Sigmoid colon (tissue), 7 donors: ENCODE measurements around the gene SAMD11. TPM values are rescaled to one million over a fixed set of nuclear protein-coding genes. Genes with fewer than 3 reads are reported as not detected.

ENCODE experiments used
- DNase-seq: peaks from one replicate; pipeline ENCODE4 v3.0.0-alpha.2; 2019
- H3K27ac ChIP-seq, 4 donors: fragments of 200-600 bp; sonication (generic); one replicate each; pipeline ENCODE4 v1.5.1; 2016 to 2019; ENCODE audit warnings: mild to moderate bottlenecking in 1 of 4
- H3K27me3 ChIP-seq, 3 donors: fragments of 200-600 bp; sonication (generic); one replicate each; pipeline ENCODE4 v1.5.1; 2019; ENCODE audit warnings: mild to moderate bottlenecking in 1 of 3
- H3K36me3 ChIP-seq, 4 donors: fragments of 200-600 bp; sonication (generic); one replicate each; pipeline ENCODE4 v1.5.1; 2016 to 2019
- H3K4me1 ChIP-seq, 4 donors: fragments of 200-600 bp; sonication (generic); one replicate each; pipeline ENCODE4 v1.5.1; 2017 to 2019
- H3K4me3 ChIP-seq, 4 donors: fragments of 200-600 bp; sonication (generic); one replicate each; pipeline ENCODE4 v1.5.1; 2017 to 2019; ENCODE audit warnings: mild to moderate bottlenecking in 2 of 4, moderate library complexity in 1 of 4
- H3K9me3 ChIP-seq, 4 donors: fragments of 200-600 bp in 3 of 4; sonication (generic) in 3 of 4; one replicate each; pipeline versions ENCODE4 v1.5.1 to v1.6.1; 2013 to 2019
- EP300 ChIP-seq, 4 donors: sonication (generic); formaldehyde crosslinking; IDR thresholded peaks; one replicate each; pipeline ENCODE4 v1.6.1; 2017; ENCODE audit warnings: antibody characterized with exemption in 4 of 4
- POLR2A ChIP-seq, 2 donors: fragments of 450-650 bp; IDR thresholded peaks; one replicate each; pipeline ENCODE4 v1.6.1; 2016; ENCODE audit warnings: antibody characterized with exemption in 2 of 2, mild to moderate bottlenecking in 2 of 2, moderate library complexity in 2 of 2
- POLR2AphosphoS5 ChIP-seq, 4 donors: sonication (generic); formaldehyde crosslinking; IDR thresholded peaks; one replicate each; pipeline ENCODE4 v1.6.1; 2017; ENCODE audit warnings: antibody characterized with exemption in 4 of 4
- WGBS, 2 donors: extraction: QIAGEN DNeasy Blood & Tissue Kit; methylation state at CpG; one replicate each; pipeline ENCODE4 v1.1.7; 2013; 5-methylcytosine and 5-hydroxymethylcytosine counted together
- intact Hi-C: fragments of 100-400 bp; cut with DNase I; formaldehyde crosslinking; loops from one replicate; pipeline ENCODE4 v1.15.1; 2023
- polyA plus RNA-seq, 3 donors: library from polyadenylated mRNA; stranded (reverse); fragments of 200-250 nt; gene quantifications; one replicate each; pipeline ENCODE4 v1.2.3, GENCODE V29; 2013
- total RNA-seq, 4 donors: library from RNA; depleted of rRNA; stranded (reverse); fragments of >200 nt; gene quantifications; one replicate each; pipeline ENCODE4 v1.1.0, GENCODE V29; 2016
- TF ChIP-seq, protein P1 (sequence below), 4 experiments: fragments of 450-650 bp in 3 of 4; fragments of 200-600 bp in 1 of 4; IDR thresholded peaks; one replicate each; pipeline ENCODE4 v1.5.1; 2016 to 2019; ENCODE audit warnings: antibody characterized with exemption in 4 of 4, mild to moderate bottlenecking in 3 of 4, moderate library complexity in 2 of 4
- donor health status: healthy with polysubstance abuse.
- donor health status: Bipolar disorder and iron deficiency.
- donor health status: healthy.

SAMD11 gene
- total and polyA plus RNA-seq, 7 donors = 0.60 to 4.9 (median 4.2) TPM

DNA sequence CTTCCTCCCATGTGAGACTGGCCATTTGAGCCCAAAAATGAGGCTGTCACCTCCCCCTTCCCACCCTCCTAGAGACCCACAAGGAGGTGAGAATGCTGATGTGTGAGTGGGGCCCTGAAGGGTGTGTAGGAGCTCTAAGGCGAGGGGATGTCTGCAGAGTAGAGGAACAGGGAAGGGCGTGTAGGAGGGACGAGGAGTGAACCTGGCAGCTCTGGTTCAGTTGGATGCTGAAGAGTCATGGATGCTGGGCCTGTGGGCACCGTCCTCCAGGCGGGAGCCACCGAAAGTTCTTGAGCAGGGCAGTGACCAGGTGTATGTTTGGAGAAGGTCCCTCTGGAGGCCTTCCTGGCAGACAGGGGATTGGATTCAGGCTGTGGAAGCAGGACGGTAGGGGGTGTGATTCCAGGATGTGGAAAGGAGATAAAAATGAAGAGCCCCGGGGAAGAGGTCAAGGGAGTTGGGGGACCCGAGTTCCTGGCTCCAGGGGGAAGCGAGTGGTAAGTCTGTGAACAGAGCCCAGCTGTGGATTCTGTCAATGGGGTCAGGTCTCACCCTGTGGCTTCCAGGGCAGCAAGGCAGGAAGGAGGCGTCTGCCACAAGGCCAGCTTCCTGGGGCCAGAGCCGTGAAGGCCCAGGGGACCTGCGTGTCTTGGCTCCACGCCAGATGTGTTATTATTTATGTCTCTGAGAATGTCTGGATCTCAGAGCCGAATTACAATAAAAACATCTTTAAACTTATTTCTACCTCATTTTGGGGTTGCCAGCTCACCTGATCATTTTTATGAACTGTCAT is 7.9 kb downstream of the SAMD11 start:
- intact Hi-C loops = no loop called here
- no peak overlapping the region for H3K4me3 ChIP-seq
- peaks cover 17 to 69% (median 44%) of the 10 kb centered on the region in 3 donors for H3K27me3 ChIP-seq
- WGBS, 2 donors = 26 to 55% methylated on average over 15 of the region's 15 CpGs
- H3K27ac ChIP-seq = no peak overlapping the region
- peaks cover 0 to 10% (median 9%) of the 10 kb centered on the region in 4 donors for H3K4me1 ChIP-seq
- H3K9me3 ChIP-seq = no peaks in the 10 kb centered on the region
- no peaks in the 10 kb centered on the region for H3K36me3 ChIP-seq
- TF ChIP-seq, protein P1, sequence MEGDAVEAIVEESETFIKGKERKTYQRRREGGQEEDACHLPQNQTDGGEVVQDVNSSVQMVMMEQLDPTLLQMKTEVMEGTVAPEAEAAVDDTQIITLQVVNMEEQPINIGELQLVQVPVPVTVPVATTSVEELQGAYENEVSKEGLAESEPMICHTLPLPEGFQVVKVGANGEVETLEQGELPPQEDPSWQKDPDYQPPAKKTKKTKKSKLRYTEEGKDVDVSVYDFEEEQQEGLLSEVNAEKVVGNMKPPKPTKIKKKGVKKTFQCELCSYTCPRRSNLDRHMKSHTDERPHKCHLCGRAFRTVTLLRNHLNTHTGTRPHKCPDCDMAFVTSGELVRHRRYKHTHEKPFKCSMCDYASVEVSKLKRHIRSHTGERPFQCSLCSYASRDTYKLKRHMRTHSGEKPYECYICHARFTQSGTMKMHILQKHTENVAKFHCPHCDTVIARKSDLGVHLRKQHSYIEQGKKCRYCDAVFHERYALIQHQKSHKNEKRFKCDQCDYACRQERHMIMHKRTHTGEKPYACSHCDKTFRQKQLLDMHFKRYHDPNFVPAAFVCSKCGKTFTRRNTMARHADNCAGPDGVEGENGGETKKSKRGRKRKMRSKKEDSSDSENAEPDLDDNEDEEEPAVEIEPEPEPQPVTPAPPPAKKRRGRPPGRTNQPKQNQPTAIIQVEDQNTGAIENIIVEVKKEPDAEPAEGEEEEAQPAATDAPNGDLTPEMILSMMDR (IDR thresholded peaks at IDR 0.05) = no peak
- TF ChIP-seq POLR2A (IDR thresholded peaks at IDR 0.05) (no peak), EP300 (IDR thresholded peaks at IDR 0.05) (no peak), POLR2AphosphoS5 (IDR thresholded peaks at IDR 0.05) (no peak)
- DNase-seq = no peak

DNA sequence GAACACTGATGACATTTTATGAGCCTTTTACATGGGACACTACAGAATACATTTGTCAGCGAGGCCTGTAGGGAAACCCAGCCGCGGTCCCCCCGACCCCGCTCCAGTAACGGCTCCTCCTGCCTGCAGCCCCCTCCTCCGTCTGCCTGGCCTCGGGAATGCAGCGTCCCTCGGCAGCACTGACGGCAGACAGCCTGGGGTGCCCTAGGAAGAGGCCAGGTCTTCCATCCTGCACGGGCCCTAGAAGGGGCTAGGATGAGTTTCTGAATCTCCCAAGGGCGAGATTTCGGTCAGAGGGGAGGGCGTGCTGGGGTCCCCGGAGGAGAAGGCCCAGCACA is 8.4 kb downstream of the SAMD11 start:
- no peak for TF ChIP-seq EP300 (IDR thresholded peaks at IDR 0.05)
- TF ChIP-seq, protein P1 (IDR thresholded peaks at IDR 0.05) = no peak
- no peak for TF ChIP-seq POLR2A (IDR thresholded peaks at IDR 0.05)
- no peak for TF ChIP-seq POLR2AphosphoS5 (IDR thresholded peaks at IDR 0.05)
- intact Hi-C loops = no loop called here
- H3K4me1 ChIP-seq = peaks cover 0 to 10% (median 9%) of the 10 kb centered on the region in 4 donors
- H3K9me3 ChIP-seq = no peaks in the 10 kb centered on the region
- H3K27me3 ChIP-seq = peaks cover 15 to 69% (median 44%) of the 10 kb centered on the region in 3 donors
- no peaks in the 10 kb centered on the region for H3K36me3 ChIP-seq
- no peak for DNase-seq
- 50 to 75% methylated on average over 16 of the region's 16 CpGs for WGBS, 2 donors
- no peak overlapping the region for H3K27ac ChIP-seq
- no peak overlapping the region for H3K4me3 ChIP-seq

DNA sequence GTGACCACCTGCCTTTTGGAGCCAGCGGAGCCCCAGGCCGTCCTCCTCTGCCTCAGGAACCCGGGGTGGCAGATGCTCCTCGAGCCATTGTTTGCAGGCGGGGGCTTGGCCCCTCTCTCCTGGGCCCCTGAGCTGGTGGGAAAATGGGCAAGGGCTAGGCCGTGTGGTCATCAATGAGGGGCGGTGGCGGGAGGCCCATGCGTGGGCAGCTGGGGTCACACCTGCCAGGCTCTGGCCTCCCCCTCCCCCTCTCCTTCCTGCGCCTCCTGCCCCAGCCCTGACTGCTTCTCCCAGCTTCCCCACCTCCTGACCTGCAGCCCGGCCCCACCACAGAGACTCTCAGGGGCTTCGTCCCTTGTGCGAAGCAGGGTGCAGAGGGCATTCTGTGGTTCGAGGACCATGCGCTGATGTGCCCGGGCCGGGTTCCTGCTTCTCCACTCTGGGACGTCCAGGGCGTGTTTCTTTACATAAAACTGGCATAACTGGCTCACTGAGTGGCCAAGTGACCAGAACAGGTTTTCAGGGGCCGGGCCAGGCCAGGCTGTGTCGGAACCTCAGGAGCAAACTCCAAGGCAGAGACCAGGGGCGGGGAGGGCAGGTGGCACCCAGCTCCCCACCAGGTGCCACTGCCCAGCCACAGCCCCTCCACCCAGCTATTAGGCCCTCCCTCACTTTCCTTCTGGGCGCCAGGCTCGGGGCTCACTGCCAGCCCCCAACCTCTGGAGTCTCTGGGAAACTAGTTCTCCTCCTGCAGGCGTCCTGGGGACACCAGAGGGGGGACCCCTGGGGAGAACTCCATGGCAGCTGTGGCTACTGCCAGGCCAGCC is 9.3 kb downstream of the SAMD11 start:
- no peak for TF ChIP-seq POLR2AphosphoS5 (IDR thresholded peaks at IDR 0.05)
- TF ChIP-seq, protein P1 (IDR thresholded peaks at IDR 0.05) = no peak
- TF ChIP-seq POLR2A (IDR thresholded peaks at IDR 0.05) = no peak
- no peak for TF ChIP-seq EP300 (IDR thresholded peaks at IDR 0.05)
- Histone ChIP-seq H3K4me1 (peaks cover 0 to 10% (median 9%) of the 10 kb centered on the region in 4 donors), H3K4me3 (no peak overlapping the region), H3K9me3 (no peaks in the 10 kb centered on the region), H3K27ac (no peak overlapping the region), H3K36me3 (no peaks in the 10 kb centered on the region), H3K27me3 (peaks cover 16 to 69% (median 45%) of the 10 kb centered on the region in 3 donors)
- DNase-seq = no peak
- WGBS, 2 donors = 26 to 74% methylated on average over 25 of the region's 25 CpGs
- intact Hi-C loops = no loop called here

DNA sequence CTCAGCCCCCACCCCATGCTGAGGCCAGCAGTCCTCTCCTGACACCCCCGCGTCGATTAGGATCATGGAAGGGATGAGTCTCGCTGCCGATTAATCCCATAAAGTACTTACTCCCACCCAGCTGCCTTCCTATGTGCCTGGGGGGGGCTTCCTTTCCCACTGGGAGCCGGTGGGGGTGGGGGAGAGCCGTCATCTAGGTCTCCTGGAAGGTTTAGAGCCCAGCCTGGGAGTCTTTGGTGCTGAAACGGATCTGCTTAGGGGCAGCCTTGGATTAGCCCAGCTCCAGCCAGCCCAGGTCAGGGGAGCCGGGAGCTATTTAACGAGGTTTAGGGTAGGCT is 9.8 kb downstream of the SAMD11 start:
- peaks cover 19 to 71% (median 42%) of the 10 kb centered on the region in 3 donors for H3K27me3 ChIP-seq
- no peak for DNase-seq
- H3K4me3 ChIP-seq = no peak overlapping the region
- H3K36me3 ChIP-seq = no peaks in the 10 kb centered on the region
- peaks cover 0 to 10% (median 9%) of the 10 kb centered on the region in 4 donors for H3K4me1 ChIP-seq
- intact Hi-C loops = no loop called here
- 9 to 38% methylated on average over 10 of the region's 10 CpGs for WGBS, 2 donors
- TF ChIP-seq POLR2A (IDR thresholded peaks at IDR 0.05) = no peak
- TF ChIP-seq, protein P1 (IDR thresholded peaks at IDR 0.05) = no peak
- TF ChIP-seq EP300 (IDR thresholded peaks at IDR 0.05) = no peak
- TF ChIP-seq POLR2AphosphoS5 (IDR thresholded peaks at IDR 0.05) = no peak
- H3K27ac ChIP-seq = no peak overlapping the region
- no peaks in the 10 kb centered on the region for H3K9me3 ChIP-seq
